HG03159 (cell line): ENCODE results near the gene CAMK1D.
"Not testable (repeated sequence)": the region's sequence is repeated elsewhere in the genome, so short reads cannot be mapped to it uniquely, and the experiment has no call there.

Experiments used
- ATAC-seq: cut with Tn5 transposase; IDR thresholded peaks from one replicate; pipeline ENCODE4 v1.9.1; 2021; ENCODE audit warnings: mild to moderate bottlenecking, moderate library complexity; ENCODE audit not compliant: unreplicated experiment

CAMK1D gene

DNA sequence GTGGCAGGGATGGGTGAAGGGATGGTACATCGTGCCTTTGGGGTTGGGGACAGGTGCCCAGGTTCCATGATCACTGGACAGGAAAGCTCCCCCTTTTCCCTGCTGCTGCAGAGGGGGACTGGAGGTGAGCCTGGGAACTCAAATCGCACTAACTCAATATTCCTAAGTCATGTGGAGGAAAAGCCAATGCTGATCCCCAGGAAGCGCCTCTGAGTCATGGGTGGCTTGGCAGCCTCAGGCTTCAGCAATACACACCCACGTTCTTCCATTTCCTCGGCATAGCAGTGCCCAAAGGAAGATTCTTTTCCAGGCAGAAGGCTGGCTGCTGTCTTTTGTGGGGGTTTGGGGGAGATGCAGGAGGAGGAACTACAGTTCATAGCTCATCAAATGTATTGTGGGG is 486.4 kb downstream of the CAMK1D start:
- ATAC-seq, result no peak

DNA sequence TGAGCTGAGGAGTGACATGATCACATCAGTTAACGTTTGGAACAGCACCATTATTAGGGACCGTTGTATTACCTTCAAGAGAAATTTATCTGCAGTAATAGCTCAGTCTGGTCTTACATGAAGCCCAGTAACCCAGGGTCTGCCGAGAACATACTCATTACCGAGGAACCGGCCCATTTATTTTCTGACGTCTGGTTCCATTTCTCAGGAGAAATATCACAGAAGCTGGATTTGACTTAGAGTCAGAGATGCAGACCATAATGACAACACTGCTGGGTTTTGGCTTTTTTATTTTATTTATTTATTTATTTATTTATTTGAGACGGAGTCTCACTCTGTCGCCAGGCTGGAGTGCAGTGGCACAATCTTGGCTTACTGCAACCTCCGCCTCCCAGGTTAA is 489.0 kb downstream of the CAMK1D start:
- no peak for ATAC-seq

DNA sequence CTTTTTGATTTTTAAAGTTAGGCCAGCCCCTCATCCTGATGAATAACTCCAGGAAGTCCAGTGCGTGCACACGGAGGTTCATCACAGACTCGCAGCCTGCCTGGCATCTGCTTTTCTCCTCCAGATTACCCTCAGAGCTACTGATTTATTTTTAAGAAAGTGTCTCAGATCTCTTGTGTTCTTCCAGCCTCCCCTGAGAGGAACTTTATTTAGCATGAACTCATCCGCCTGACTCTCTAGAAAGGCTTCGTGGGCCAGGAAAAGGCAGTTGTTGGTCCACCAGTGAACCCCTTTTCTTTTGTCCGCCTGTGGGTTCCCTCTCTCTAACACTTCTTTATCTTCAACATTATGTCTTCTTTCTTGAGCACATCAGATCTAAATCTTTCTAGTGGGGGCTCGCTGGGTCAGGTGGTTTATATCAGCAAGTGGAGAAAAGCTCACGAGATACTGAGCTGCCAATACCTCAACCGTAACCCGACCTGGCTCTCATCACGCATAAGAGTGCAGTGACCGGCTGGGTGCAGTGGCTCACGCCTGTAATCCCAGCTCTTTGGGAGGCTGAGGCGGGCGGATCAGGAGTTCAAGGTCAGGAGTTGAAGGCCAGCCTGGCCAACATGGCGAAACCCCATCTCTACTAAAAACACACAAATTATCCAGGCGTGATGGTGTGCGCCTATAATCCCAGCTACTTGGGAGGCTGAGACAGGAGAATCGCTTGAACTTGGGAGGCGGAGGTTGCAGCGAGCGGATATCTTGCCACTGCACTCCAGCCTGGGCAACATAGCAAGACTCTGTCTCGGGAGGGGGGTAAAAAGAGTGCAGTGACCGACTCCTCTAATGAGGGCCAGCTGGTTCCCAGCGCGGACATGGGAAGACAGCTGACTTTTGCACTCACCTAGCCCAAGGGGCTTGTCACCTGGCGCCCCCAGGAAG is 489.9 kb downstream of the CAMK1D start:
- no peak for ATAC-seq

DNA sequence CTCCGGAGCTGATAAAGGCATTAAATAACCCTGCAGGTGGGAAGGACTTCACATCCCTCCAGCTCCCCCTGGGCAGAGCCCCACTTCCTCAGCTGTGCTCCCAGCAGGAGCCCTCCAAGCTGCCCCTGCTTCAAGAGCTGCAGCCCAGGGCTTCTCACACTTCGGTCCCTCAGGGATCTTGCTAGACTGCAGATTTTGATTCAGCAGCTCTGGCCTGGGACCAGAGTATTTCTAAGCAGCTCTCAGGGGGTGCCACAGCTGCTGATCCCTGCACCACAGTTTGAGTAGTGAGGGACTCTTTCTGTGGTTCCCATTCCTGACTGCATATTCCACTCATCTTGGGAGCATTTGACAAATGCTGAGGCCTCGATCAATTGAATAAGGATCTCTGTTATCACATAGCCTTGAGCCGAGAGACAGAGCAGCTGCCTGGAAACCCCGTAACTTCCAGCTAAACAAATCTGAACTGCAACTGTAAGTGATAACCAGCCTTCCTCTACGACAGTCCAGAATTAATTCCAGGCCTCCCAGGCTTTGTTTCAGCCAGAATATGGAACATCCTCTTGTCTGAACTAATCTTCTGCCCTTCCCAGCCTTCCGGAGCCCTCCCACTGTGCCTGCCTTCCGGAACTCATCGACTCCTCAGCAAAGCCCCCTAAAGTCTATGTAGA is 490.7 kb downstream of the CAMK1D start:
- ATAC-seq, result no peak

DNA sequence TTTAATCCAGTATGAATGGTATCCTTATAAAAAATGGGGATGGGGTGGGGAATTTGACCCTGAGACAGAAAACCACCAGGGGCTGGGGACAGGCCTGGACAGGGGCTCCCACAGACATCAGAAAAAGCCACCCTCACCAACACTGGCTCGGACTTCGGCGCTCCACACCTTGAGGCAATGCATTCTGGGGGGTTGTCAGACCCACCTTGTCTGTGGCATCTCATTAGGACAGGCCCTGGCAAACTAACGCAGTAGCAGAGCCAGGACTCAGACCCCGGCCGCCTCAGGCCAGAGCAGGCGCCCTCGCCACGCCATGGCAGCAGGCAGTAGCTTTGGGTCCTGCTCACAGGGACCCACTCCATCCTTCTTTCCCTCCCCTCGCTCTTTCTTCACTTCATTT is 492.1 kb downstream of the CAMK1D start:
- no peak for ATAC-seq

DNA sequence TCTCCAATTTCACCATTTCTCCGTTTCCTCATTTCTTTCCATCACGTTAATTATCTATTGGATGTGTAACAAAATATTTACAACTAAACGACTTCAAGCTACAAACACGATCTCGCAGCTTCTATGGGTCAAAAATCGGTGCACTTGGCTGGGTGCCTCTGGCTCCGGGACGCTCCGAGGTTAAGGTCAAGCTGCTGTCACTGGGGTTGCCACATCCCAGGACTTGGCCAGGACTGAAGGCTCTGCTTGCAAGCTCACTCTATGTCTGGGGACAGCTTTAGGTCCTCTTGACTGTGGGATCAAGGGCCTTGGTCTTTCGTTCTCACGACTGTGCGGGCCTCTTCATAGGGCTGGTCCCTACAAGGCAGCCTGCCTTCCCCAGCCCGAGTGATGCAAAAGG is 492.5 kb downstream of the CAMK1D start:
- no peak for ATAC-seq

DNA sequence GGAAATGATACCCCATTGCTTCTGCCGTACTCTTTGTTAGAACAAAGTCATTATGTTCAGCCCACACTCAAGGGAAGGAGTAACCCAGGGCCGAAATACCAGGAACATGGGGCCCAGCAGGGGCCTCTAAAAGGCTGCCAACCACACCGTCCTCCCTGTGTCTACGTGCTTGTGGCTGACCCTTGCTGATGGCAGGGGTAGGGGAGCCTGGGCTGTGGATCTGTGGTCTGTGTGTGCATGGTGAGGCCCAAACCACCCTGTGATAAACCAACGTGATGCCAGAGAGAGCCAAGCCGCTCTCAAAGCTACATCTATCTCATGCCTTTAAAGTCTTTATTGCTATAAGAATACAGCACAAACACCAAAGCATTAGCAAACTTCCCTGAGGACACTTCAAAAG is 493.0 kb downstream of the CAMK1D start:
- no peak for ATAC-seq

DNA sequence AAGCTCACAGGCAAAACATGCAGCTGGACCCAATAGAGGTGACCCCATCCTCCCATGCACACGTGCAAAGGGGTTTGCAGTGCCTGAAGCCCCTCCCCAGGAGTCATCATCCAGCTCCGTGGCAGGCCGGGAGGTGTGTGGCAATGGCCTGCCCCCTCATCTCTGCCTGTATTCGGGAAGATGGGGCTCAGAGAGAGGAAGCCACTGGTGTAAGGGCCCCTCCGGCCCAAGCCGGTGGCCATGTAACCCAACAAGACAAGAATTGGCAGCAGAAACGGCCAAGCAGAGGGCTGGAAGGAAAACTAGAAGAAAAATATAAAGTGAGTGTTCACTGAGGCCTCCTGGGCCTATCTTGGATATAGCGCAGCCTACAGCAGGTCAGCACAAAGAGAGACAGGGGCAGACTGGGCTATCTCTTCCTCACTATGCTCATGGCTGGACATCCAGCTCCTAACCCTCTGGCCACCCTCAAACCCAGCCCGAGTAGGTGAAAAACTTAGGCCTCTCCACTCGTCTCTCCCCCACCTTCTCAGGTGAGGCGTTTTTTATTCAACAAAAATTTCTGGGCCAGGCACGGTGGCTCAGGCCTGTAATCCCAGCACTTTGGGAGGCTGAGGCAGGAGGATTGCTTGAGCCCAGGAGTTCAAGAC is 494.1 kb downstream of the CAMK1D start:
- ATAC-seq, result no peak

DNA sequence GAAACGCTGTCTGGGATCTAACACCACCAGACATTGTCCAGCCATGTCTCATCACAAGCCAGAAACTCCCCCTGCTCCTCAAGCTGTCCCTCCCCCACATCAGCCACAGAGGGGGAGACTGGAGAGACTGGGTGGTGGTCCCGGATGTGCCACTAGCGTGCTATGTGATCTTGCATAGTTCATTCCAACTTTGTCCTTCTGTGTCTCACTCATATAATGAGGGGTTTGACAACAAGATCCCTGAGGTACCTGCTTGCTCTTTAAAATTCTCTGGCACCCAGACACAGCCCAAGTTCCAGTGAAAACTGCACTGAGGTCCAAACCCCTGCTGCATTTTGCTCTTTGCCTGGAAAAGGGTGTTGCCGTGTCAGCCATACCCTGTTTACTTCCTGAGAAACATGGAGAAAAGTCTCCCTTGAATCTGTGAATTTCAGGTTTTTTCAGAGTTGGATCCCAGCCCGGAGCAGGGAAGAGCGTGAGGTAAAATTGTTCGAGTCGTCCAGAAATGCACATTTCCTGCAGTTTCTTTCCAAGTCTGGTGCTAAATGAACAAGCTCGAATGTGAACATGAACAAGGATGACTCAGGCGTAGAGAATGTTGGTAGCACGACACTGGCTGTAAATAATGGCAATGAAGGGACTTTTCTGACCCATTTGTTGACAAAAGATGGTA is 495.6 kb downstream of the CAMK1D start:
- no peak for ATAC-seq

DNA sequence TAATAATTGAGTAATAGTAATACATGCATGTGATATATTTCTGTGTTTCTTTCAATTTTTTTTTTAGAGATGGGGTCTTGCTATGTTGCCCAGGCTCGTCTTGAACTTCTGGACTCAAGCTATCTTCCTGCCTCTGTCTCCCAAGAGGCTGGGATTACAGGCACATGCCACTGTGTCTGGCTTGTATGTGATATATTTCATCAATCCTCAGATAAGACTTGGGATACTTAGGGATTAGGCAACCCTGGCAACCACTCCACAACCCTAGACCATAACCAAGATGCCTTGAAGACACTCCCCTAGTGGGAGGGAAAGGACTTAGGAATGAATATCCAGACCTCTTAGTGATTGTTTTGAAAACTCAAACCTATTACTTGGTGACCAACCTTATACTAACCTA is 497.4 kb downstream of the CAMK1D start:
- no peak for ATAC-seq

DNA sequence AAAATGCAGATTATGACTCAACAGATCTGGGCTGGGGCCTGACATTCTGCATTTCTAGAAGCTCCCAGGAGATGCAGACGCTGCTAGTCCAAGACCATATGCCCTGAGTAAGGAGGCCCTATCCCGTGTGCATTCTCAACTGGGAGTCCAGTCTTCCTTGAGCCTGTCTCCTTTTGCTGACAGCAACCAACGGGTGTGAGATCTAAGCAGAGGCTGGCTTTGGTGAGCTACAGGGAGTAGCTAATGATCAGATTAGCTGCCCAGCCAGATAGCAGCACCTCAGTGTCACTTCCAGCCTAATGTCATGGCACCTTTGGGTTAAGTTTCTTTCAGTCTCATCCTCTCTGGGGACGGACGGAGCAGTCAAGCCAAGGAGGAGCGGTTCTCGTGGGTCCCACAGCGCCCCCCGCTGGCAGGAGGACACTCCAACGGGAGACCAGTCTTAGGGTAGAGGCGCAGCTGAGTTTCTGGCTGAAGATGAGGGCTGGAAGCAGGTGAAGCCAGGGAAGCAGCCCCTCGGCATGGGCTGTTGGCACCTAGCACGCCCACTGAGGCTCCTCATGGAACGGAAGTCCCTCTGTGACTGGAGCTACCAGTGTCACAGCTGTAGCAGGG is 498.1 kb downstream of the CAMK1D start:
- ATAC-seq, result no peak

DNA sequence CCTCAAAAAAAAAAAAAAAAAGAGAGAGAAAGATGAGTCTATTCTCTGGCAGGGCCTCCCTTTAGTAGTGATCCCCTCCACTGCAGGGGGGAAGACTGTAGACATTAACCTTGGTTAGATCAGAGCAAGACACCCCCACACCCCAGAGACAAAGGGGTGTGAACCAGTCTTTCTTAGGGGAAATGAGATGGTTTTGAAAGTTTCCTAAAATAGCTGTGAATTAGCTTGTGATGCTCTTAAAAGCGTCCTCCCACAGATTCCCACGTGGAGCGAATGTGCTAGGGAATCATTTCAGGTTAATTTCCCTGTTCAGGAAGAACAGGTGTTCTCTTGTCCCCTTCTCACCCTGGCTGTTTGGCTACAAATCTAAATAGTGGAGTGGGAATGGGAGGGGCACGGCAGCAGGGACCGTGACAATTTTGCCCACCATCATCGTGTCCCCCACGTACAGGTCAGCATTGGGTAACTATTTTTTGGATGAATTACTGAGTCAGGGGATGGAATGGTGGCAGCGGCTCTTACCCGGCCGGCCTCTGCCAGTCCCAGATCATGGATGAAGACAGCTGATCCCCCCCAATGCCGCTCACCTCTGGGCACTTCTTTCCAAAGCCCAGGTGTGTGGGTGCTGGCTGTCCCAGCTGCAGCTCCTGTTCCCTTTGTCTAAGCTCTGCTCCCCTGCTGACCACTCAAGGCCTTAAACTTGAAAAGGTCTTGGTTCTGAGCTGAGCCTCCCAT is 499.3 kb downstream of the CAMK1D start:
- ATAC-seq, result no peak

DNA sequence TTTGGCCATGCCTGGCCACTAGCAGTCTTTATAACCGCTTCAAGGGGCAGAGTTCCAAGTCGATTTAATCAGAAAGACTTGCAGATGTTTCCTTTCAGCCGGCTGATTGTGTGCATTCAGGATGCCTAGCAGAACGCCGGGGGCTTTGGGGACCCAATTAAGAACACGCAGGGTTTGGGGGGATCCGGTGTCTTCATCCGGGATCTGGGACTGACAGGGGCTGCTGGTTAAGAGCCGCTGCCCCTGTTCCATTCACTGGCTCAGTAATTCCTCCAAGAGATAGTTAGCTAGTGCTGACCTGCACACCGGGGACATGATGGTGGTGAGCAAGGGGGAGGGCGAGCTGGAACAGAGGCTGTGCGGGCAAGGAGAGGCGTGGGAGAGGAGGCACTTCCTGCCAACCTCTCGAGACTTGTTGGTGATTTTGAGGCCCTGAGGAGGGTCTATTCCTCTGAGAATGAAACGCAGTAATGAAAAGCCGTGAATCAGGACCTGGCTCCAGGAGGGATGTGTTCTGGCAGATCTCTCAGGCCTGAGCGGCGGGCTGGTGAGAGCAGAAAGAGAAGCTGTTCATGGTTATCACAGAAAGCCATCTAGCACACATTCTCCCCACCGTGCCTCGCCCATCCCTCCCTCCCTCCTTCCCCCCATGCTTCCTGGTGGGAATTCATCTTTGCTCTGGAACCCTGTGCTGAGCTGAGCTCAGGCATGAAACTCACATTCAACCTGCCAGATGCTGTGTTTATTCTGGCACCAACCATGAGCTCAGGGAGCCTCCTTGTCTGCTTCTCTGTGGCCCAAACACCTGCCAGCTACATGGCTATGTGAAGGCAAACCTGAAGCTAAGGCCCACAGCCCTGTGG is 500.2 kb downstream of the CAMK1D start:
- no peak for ATAC-seq

DNA sequence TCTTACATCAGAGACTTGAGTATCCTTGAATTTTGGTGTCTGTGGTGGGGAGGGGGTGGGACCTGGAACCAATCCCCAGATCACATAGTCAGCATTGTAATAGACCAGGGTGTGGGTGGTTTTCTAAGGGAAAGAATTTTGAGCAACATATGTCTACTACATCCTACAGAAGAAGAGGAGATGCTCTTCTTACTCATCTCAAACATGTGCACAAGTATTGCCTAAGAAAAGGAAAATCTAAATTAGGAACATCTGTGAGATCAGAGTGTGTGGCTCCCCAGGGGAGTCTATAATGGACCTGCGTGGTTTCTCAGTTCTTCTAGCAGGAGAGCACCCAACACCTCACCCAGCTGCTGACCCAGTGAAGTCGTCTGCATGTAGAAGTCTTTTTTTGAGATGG is 503.3 kb downstream of the CAMK1D start:
- no peak for ATAC-seq

DNA sequence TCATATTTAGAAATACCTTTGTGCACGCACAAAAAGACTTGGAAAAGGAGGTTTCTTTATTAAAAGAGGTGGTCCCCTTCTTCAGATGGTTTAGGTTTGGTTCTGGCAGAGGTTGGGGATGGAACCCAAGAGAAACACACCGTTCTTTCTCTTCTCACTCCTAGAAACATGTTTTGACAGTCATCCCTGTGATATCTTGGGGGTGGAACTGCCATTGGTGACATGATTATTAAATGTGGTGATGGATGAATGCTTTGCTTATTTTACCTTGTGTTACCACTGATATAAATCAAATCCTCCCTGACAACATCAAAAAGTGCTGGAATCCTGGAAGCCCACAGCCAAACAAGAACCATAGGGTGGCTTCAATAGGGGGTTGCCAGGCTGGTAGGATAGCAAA is 505.6 kb downstream of the CAMK1D start:
- ATAC-seq, result no peak

DNA sequence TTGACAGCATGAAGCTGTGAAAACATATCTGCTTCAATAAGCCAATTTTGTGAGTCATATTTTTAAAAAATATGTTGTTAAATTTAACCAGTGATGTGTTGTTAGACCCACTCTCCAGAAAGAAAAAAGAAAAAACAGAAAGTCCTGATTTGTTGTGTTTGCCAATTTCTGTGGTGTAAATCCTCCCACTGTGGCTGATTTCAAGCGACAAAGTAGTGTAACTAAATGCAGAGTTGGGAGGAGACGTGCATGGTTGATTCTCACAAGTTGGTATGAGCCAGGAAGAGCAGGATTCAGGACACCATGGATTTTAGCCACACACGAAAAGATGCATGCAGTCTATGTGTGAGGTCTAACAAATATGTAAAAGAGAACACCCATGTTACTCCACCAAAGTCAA is 513.1 kb downstream of the CAMK1D start:
- ATAC-seq, result no peak

DNA sequence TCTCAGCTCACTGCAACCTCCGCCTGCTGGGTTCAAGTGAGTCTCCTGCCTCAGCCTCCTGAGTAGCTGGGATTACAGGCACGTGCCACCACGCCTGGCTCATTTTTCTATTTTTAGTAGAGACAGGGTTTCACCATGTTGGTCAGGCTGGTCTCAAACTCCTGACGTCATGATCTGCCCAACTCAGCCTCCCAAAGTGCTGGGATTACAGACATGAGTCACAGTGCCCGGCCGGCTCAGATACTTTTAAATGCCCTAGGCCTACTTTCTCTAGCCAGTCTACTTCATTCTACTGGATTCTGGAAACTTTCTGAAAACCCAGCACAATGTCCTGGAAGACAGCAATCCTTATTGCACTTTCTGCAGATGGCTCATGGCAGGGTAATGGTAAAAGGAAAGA is 516.2 kb downstream of the CAMK1D start:
- not testable (repeated sequence) for ATAC-seq

DNA sequence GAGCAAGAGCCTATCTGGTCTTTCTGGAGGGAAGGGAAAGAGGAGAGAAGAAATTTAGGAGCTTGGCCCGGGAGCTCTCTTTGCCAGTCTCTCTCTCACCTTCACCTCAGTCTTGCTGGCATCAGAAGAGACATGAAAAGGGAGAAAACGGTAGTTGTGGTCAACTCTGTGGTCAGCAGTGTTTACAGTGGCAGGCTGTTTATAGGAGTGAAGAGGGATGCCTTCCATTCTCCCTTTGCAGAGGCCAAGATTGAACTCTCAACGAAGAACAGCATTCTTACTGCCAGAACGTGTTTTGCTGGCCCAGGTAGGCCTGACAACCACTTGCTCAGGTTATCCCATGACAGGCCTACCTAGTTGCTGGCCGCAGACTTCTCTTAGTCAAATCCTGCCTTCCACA is 518.9 kb downstream of the CAMK1D start:
- no peak for ATAC-seq

DNA sequence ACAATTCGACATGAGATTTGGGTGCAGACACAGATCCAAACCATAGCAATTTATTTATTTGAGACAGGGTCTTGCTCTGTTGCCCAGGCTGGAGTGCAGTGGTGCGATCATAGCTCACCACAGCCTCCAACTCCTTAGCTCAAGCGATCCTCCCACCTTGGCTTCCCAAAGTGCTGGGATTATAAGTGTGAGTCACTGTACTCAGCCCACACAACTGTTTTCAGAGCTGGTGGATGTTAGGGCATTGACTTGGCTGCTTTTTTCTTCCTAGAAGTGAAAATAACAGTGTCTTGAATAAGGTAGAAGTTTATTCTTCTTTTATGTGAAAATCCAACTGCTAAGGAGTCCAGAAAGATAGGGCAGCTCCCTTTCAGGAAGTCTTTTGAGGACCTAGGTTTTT is 520.1 kb downstream of the CAMK1D start:
- ATAC-seq, result no peak
